ENCODE results near the gene VAMP4. TPM values are rescaled to one million over a fixed set of nuclear protein-coding genes. Genes with fewer than 3 reads are reported as not detected.

The VAMP4 gene
- total RNA-seq, 4 donors from 2014 or later = 3.5 to 11.4 (median 6.3) TPM

DNA sequence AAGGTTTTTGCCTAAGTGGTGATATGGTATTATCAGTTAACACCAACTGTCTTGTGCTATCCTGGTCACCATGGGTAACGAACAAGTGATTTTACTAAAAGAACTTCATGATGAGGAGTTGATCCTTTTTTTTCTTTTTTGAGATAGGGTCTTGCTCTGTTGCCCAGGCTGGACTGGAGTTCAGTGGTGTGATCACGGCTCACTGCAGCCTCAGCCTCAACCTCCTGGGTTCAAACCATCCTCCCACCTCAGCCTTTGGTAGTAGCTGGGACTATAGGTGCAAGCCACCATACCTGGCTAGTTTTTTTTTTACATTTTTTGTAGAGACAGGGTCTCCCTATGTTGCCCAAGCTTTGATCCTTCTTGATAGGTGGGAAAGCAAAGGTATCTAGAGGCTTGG is 44.7 kb upstream of the VAMP4 start:
- Histone ChIP-seq H3K4me1 (peaks cover 10 to 43% (median 18%) of the 10 kb centered on the region in 3 donors), H3K27me3 (no peaks in the 10 kb centered on the region), H3K4me3 (no peak overlapping the region), H3K9me3 (no peaks in the 10 kb centered on the region), H3K27ac (no peak overlapping the region), H3K36me3 (peaks cover 0 to 77% (median 40%) of the 10 kb centered on the region in 3 donors)
- intact Hi-C loops (cut with DNase I) = no loop called here
- WGBS, 2 donors = 94% methylated on average over 2 of the region's 2 CpGs
- DNase-seq = no peak
- TF ChIP-seq POLR2A (IDR thresholded peaks at IDR 0.05) = no peak
- no peak for TF ChIP-seq CTCF (IDR thresholded peaks at IDR 0.05)

DNA sequence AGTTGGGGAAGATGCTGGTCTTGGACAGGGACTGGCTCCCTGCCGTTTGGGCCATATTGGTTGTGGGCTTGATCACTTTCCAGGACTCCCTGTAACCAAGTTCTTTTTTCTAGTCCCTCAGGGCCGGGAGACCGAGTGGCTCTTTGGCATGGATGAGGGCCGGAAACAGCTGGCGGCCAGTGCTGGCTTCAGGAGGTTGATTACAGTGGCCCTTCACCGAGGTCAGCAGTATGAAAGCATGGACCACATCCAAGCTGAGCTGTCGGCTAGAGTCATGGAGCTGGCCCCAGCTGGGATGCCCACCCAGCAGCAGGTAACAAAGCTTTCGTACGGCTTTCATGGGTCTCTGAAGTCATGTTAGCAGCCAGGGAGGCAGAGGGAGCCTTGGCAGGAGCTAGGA is 43.9 kb upstream of the VAMP4 start:
- intact Hi-C loops (cut with DNase I) = no loop called here
- TF ChIP-seq POLR2A (IDR thresholded peaks at IDR 0.05) (no peak), CTCF (IDR thresholded peaks at IDR 0.05) (no peak)

DNA sequence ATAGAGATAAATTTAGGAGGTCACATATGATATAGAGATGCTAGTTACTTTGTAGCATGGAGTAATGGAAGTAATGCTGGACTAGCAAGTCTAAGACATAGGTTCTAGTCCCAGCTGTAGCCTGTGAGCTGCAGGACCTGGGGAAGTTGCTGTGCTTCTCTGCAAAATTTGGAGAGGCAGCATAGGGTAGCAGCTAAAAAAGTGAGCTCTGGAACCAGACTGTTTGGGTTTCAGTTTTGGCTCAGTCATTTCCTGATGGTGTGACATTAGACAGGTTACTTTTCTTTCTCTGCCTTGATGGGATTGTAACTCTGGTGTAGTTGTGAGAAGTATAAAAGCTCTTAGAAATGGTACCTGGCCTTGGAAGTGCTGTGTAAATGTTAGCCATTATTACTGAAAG is 42.9 kb upstream of the VAMP4 start:
- no peak overlapping the region for H3K4me3 ChIP-seq

More for the DNA sequence above, 43.9 kb upstream of the VAMP4 start:
- H3K4me1 ChIP-seq = peaks cover 10 to 45% (median 18%) of the 10 kb centered on the region in 3 donors
- no peaks in the 10 kb centered on the region for H3K27me3 ChIP-seq
- H3K36me3 ChIP-seq = peaks cover 0 to 70% (median 40%) of the 10 kb centered on the region in 3 donors
- no peak overlapping the region for H3K27ac ChIP-seq
- no peaks in the 10 kb centered on the region for H3K9me3 ChIP-seq
- no peak overlapping the region for H3K4me3 ChIP-seq
- WGBS, 2 donors = 88% methylated on average over 5 of the region's 9 CpGs; no CpG with 5 or more reads in 1 of the 2 donors
- DNase-seq = no peak

DNA sequence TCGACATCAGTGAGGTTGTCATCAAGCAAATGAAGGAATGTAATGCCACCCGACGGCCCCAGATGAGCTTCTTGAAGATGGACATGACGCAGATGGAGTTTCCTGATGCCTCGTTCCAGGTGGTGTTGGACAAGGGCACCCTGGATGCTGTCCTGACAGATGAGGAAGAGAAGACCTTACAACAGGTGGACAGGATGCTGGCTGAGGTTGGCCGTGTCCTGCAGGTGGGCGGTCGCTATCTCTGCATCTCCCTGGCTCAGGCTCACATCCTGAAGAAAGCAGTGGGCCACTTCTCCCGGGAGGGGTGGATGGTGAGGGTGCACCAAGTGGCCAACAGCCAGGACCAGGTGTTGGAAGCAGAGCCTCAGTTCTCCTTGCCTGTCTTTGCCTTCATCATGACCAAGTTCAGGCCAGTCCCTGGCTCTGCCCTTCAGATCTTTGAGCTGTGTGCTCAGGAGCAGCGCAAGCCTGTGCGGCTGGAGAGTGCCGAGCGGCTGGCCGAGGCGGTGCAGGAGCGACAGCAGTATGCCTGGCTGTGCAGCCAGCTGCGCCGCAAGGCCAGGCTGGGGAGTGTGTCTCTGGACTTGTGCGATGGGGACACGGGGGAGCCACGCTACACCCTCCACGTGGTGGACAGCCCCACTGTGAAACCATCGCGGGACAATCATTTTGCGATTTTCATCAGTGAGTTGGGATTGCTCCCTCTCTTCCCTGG is 42.1 kb upstream of the VAMP4 start:
- 89 to 94% methylated on average over 9 to 19 of the region's 25 CpGs for WGBS, 2 donors
- Histone ChIP-seq H3K9me3 (no peaks in the 10 kb centered on the region), H3K36me3 (peaks cover 0 to 53% (median 27%) of the 10 kb centered on the region in 3 donors), H3K27me3 (no peaks in the 10 kb centered on the region), H3K4me1 (peaks cover 14 to 50% (median 18%) of the 10 kb centered on the region in 3 donors), H3K4me3 (no peak overlapping the region), H3K27ac (no peak overlapping the region)
- no peak for DNase-seq
- TF ChIP-seq POLR2A (IDR thresholded peaks at IDR 0.05) (no peak), CTCF (IDR thresholded peaks at IDR 0.05) (no peak)
- intact Hi-C loops (cut with DNase I) = loop anchor here (5.0 kb wide), 1 partner anchor 42 kb away; the partner anchor contains the start of gene VAMP4

More for the DNA sequence above, 42.9 kb upstream of the VAMP4 start:
- TF ChIP-seq POLR2A (IDR thresholded peaks at IDR 0.05) (no peak), CTCF (IDR thresholded peaks at IDR 0.05) (no peak)
- no peak for DNase-seq
- H3K4me1 ChIP-seq = peaks cover 14 to 50% (median 18%) of the 10 kb centered on the region in 3 donors
- intact Hi-C loops (cut with DNase I) = loop anchor here (5.0 kb wide), 1 partner anchor 42 kb away; the partner anchor contains the start of gene VAMP4
- no peaks in the 10 kb centered on the region for H3K27me3 ChIP-seq
- H3K9me3 ChIP-seq = no peaks in the 10 kb centered on the region
- no peak overlapping the region for H3K27ac ChIP-seq
- peaks cover 0 to 61% (median 33%) of the 10 kb centered on the region in 3 donors for H3K36me3 ChIP-seq

- TF ChIP-seq CTCF (IDR thresholded peaks at IDR 0.05) = peak in 1 of 6 experiments; percentile 15
- TF ChIP-seq POLR2A (IDR thresholded peaks at IDR 0.05) = peak in 3 of 4 donors; percentile 83 to 94 (median 93)
- H3K27me3 ChIP-seq = no peaks in the 10 kb centered on the region
- H3K4me1 ChIP-seq = peaks cover 14 to 50% (median 18%) of the 10 kb centered on the region in 3 donors
- H3K4me3 ChIP-seq = peak within 1 kb of the TSS; percentile 84 to 92 (median 85)
- 0 to 1% methylated on average over 19 to 41 of the region's 57 CpGs for WGBS, 2 donors
- H3K9me3 ChIP-seq = no peaks in the 10 kb centered on the region
- H3K27ac ChIP-seq = peak within 1 kb of the TSS; percentile 86 to 95 (median 90)
- peaks cover 0 to 26% (median 7%) of the 10 kb centered on the region in 3 donors for H3K36me3 ChIP-seq
- peak; percentile 95 for DNase-seq
- intact Hi-C loops (cut with DNase I) = loop anchor here (5.0 kb wide), 1 partner anchor 39 kb away; the partner anchor contains the start of gene VAMP4
These were observed 39.5 kb upstream of the VAMP4 start, which contains the start of gene METTL13 for GRCh38 chr1:171781176-171781875. Gene METTL13, plus strand, starts transcription at chr1:171781660. Its CDS starts 308 bp downstream, at chr1:171781968.
